A549 treated with ZK216348 at 1 μM for 4 hours (cell line): ENCODE results near the gene GGTLC3. TPM values are rescaled to one million over a fixed set of nuclear protein-coding genes. Genes with fewer than 3 reads are reported as not detected.

Source experiments
- total RNA-seq: library from RNA; stranded (reverse); fragments of 200-300 nt; extraction: Qiagen RNA extraction; gene quantifications from 5 replicates; pipeline ENCODE4 v1.2.3, GENCODE V29; 2022; ENCODE audit warnings: low read depth

GGTLC3 gene
- total RNA-seq: not detected in 5 replicates

DNA sequence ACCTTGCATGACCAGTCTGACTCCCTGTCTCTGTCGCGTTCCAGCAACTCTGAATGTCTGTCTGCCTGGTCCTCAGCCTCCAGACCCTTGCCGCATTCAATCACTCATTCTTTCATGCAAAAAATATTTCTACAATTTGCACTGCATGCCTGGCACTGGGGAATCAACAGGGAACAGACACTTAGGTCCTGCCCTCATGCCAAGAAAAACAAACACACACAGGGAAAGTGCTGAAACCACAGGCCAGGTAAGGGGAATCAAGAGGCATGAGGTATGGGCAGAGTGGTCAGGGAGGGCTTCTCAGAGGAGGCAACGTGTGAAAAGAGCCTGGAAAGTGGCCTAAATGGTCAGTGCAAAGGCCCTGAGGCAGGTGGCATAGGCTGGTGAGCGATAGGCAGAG is at the start of gene GGTLC3:
TSS of gene GGTLC3 (minus strand) at position 101 of the 400 bp plus-strand sequence. CDS start 264 bp downstream, outside the sequence.

GRCh38 chr22:18527752-18528596 is 10.0 kb upstream of the GGTLC3 start, which contains the start of gene TMEM191B:
Gene TMEM191B, plus strand, starts transcription at chr22:18527802. Its CDS starts 179 bp downstream, at chr22:18527981.

Other genes starting within 250 kb of the GGTLC3 start
- gene TMEM191B, start 9.6 kb upstream of the GGTLC3 start, total RNA-seq: 0.60 to 2.6 TPM (median 1.0 TPM) in 4 of 5 replicates, not detected in the other
- gene RIMBP3, start 93.8 kb upstream of the GGTLC3 start, total RNA-seq: 0.77 to 1.2 TPM (median 1.1 TPM) in 5 replicates